ENCODE data around the gene RPUSD1. TPM values are rescaled to one million over a fixed set of nuclear protein-coding genes. Genes with fewer than 3 reads are reported as not detected.

Gene RPUSD1
- total RNA-seq, 2 donors from 2014 or later: 12.3 to 13.9 TPM

GRCh38 chr16:799111-799947, 11.1 kb upstream of the RPUSD1 start:
- H3K27ac ChIP-seq: no peak overlapping the region
- DNase-seq (ENCODE audit: low spot score) (no peak), ATAC-seq (ENCODE audit: insufficient number of reproducible peaks, low FRiP score, low read depth) (no peak)
- H3K36me3 ChIP-seq: no peaks in the 10 kb centered on the region
- no peak for TF ChIP-seq CTCF (IDR thresholded peaks at IDR 0.05)
- H3K9me3 ChIP-seq: no peaks in the 10 kb centered on the region
- no peak overlapping the region for H3K4me3 ChIP-seq
- no peaks in the 10 kb centered on the region for H3K4me1 ChIP-seq (ENCODE audit: control insufficient read depth in 1 of 2, low read depth in 2 of 2)
- H3K27me3 ChIP-seq (replicated peaks; ENCODE audit: insufficient read depth): no peaks in the 10 kb centered on the region

GRCh38 chr16:798666-799065, 10.5 kb upstream of the RPUSD1 start:
- ATAC-seq (ENCODE audit: insufficient number of reproducible peaks, low FRiP score, low read depth): no peak

GRCh38 chr16:797686-798085, 9.5 kb upstream of the RPUSD1 start:
- no peak for TF ChIP-seq CTCF (IDR thresholded peaks at IDR 0.05)
- Histone ChIP-seq H3K9me3 (no peaks in the 10 kb centered on the region), H3K4me3 (no peak overlapping the region), H3K27ac (no peak overlapping the region), H3K4me1 (ENCODE audit: control insufficient read depth in 1 of 2, low read depth in 2 of 2) (no peaks in the 10 kb centered on the region), H3K36me3 (no peaks in the 10 kb centered on the region), H3K27me3 (replicated peaks; ENCODE audit: insufficient read depth) (no peaks in the 10 kb centered on the region)
- ATAC-seq (ENCODE audit: insufficient number of reproducible peaks, low FRiP score, low read depth) (no peak), DNase-seq (ENCODE audit: low spot score) (no peak)

More at GRCh38 chr16:798666-799065, 10.5 kb upstream of the RPUSD1 start:
- Histone ChIP-seq H3K4me3 (no peak overlapping the region), H3K27me3 (replicated peaks; ENCODE audit: insufficient read depth) (no peaks in the 10 kb centered on the region), H3K27ac (no peak overlapping the region), H3K36me3 (no peaks in the 10 kb centered on the region), H3K4me1 (ENCODE audit: control insufficient read depth in 1 of 2, low read depth in 2 of 2) (no peaks in the 10 kb centered on the region), H3K9me3 (no peaks in the 10 kb centered on the region)
- no peak for TF ChIP-seq CTCF (IDR thresholded peaks at IDR 0.05)
- no peak for DNase-seq (ENCODE audit: low spot score)

GRCh38 chr16:797120-797420, 8.9 kb upstream of the RPUSD1 start:
- Histone ChIP-seq H3K9me3 (no peaks in the 10 kb centered on the region), H3K27me3 (replicated peaks; ENCODE audit: insufficient read depth) (no peaks in the 10 kb centered on the region), H3K4me3 (no peak overlapping the region), H3K27ac (no peak overlapping the region), H3K36me3 (no peaks in the 10 kb centered on the region), H3K4me1 (ENCODE audit: control insufficient read depth in 1 of 2, low read depth in 2 of 2) (no peaks in the 10 kb centered on the region)
- DNase-seq (ENCODE audit: low spot score) (no peak), ATAC-seq (ENCODE audit: insufficient number of reproducible peaks, low FRiP score, low read depth) (no peak)
- TF ChIP-seq CTCF (IDR thresholded peaks at IDR 0.05): no peak

- Histone ChIP-seq H3K36me3 (no peaks in the 10 kb centered on the region), H3K27me3 (replicated peaks; ENCODE audit: insufficient read depth) (no peaks in the 10 kb centered on the region), H3K27ac (no peak overlapping the region), H3K9me3 (no peaks in the 10 kb centered on the region), H3K4me3 (no peak overlapping the region), H3K4me1 (ENCODE audit: control insufficient read depth in 1 of 2, low read depth in 2 of 2) (no peaks in the 10 kb centered on the region)
- TF ChIP-seq CTCF (IDR thresholded peaks at IDR 0.05): no peak
- no peak for ATAC-seq (ENCODE audit: insufficient number of reproducible peaks, low FRiP score, low read depth)
- DNase-seq (ENCODE audit: low spot score): no peak
These were observed 8.3 kb upstream of the RPUSD1 start for GRCh38 chr16:796296-797119.

Measured in thoracic aorta (tissue), 2 donors.